ENCODE measurements around the gene GPR137B. TPM values are rescaled to one million over a fixed set of nuclear protein-coding genes. Genes with fewer than 3 reads are reported as not detected.
A peak's percentile ranks its signal among the peaks of the same experiment; 100 is the strongest.

Gene GPR137B
- total RNA-seq, 1 experiment from 2014 or later, result 11.4 TPM

- H3K36me3 ChIP-seq (ENCODE audit: control insufficient read depth in 1 of 2, insufficient read depth in 2 of 2, low read length in 2 of 2), result no peaks in the 10 kb centered on the region
- no TSS peak for BruUV-seq (replicated peaks)
Measured at GRCh38 chr1:236137285-236137852, 5.0 kb upstream of the GPR137B start.

DNA sequence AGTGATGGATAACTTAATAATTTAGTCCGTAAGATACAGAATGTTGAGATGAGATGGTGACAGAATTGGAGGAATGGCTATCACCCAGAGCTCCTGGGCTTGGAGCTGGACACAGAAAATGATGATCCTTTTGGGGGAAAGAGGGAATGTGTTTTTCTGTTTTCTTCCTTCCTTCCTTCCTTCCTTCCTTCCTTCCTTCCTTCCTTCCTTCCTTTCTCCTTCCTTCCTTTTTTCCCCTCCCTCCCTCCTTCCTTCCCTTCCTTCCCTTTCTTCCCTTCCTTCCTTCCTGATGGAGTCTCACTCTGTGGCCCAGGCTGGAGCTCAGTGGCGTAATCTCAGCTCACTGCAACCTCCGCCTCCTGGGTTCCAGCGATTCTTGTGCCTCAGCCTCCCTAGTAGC, 2.8 kb upstream of the GPR137B start:
- CTCF ChIA-PET, result no interaction called here
- H3K9me2 ChIP-seq (ENCODE audit: insufficient read depth), result 0 out of 2 replicates have a peak, but pooled peaks cover 3% of the 10 kb centered on the region
- H3K27ac ChIP-seq (ENCODE audit: low read depth, low read length), result no peak overlapping the region
- POLR2A ChIA-PET, result no interaction called here
- ATAC-seq (no peak), DNase-seq (ENCODE audit: low read depth, low spot score) (no peak)
- H3K4me3 ChIP-seq (replicated peaks in 1 of 2; ENCODE audit: low read depth in 1 of 2, low read length in 2 of 2), result no peak overlapping the region
- peaks cover 11 to 22% of the 10 kb centered on the region in 2 experiments for H3K4me1 ChIP-seq (ENCODE audit: control insufficient read depth in 1 of 2, insufficient read depth in 2 of 2, low read length in 2 of 2)
- intact Hi-C loops (cut with micrococcal nuclease), result no loop called here
- no peaks in the 10 kb centered on the region for H4K20me1 ChIP-seq (ENCODE audit: insufficient read depth)
- TF ChIP-seq, protein P1, sequence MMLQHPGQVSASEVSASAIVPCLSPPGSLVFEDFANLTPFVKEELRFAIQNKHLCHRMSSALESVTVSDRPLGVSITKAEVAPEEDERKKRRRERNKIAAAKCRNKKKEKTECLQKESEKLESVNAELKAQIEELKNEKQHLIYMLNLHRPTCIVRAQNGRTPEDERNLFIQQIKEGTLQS (IDR thresholded peaks at IDR 0.05), result no peak
- no peak for TF ChIP-seq CBX3 (IDR thresholded peaks at IDR 0.05; ENCODE audit: low read depth)
- TF ChIP-seq, protein P2, sequence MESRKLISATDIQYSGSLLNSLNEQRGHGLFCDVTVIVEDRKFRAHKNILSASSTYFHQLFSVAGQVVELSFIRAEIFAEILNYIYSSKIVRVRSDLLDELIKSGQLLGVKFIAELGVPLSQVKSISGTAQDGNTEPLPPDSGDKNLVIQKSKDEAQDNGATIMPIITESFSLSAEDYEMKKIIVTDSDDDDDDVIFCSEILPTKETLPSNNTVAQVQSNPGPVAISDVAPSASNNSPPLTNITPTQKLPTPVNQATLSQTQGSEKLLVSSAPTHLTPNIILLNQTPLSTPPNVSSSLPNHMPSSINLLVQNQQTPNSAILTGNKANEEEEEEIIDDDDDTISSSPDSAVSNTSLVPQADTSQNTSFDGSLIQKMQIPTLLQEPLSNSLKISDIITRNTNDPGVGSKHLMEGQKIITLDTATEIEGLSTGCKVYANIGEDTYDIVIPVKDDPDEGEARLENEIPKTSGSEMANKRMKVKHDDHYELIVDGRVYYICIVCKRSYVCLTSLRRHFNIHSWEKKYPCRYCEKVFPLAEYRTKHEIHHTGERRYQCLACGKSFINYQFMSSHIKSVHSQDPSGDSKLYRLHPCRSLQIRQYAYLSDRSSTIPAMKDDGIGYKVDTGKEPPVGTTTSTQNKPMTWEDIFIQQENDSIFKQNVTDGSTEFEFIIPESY (IDR thresholded peaks at IDR 0.05; ENCODE audit: extremely low read depth, insufficient replicate concordance, low read length), result no peak
- no peak for TF ChIP-seq SP1 (IDR thresholded peaks at IDR 0.05; ENCODE audit: low read depth)
- no peak for TF ChIP-seq ZFX (IDR thresholded peaks at IDR 0.05)
- no peaks in the 10 kb centered on the region for H3K79me2 ChIP-seq (ENCODE audit: insufficient read depth, low read length)
- H3K36me3 ChIP-seq (ENCODE audit: control insufficient read depth in 1 of 2, insufficient read depth in 2 of 2, low read length in 2 of 2), result no peaks in the 10 kb centered on the region
- H3K9me3 ChIP-seq (ENCODE audit: control insufficient read depth in 1 of 2, insufficient read depth in 1 of 2, low read depth in 1 of 2, low read length in 2 of 2), result no peaks in the 10 kb centered on the region
- H3K4me2 ChIP-seq (ENCODE audit: low read length), result no peak overlapping the region
- BruUV-seq (replicated peaks), result no TSS peak
- no peak overlapping the region for H3K9ac ChIP-seq (ENCODE audit: low read length)
- peaks cover 11% of the 10 kb centered on the region; the same call in 1 of the 2 replicates for H3K27me3 ChIP-seq (ENCODE audit: insufficient read depth, low read length)
- H2AFZ ChIP-seq (ENCODE audit: low read depth, low read length, poor library complexity, severe bottlenecking), result no peak overlapping the region
- RAD21 ChIA-PET (ENCODE audit: low non-redundant PET in 1 of 2, low total read pairs in 2 of 2, uncharacterized antibody in 2 of 2, unreplicated experiment in 2 of 2), result interaction anchor here in 1 of 2 experiments (0.7 kb wide), 1 partner anchor 33 kb away, joined by 5 read pairs; no protein-coding TSS in a partner anchor

More at GRCh38 chr1:236137285-236137852, 5.0 kb upstream of the GPR137B start:
- ChIA-PET CTCF (interaction anchor here (1.0 to 1.5 kb wide), 4 partner anchors 10 to 29 kb away, joined by 3 to 4 read pairs (median 3); no protein-coding TSS in a partner anchor), RAD21 (ENCODE audit: low non-redundant PET in 1 of 2, low total read pairs in 2 of 2, uncharacterized antibody in 2 of 2, unreplicated experiment in 2 of 2) (no interaction called here), POLR2A (no interaction called here)
- DNase-seq (ENCODE audit: low read depth, low spot score), result peak; percentile 8
- no peak overlapping the region for H2AFZ ChIP-seq (ENCODE audit: low read depth, low read length, poor library complexity, severe bottlenecking)
- peaks cover 11% of the 10 kb centered on the region; the same call in 1 of the 2 replicates for H3K27me3 ChIP-seq (ENCODE audit: insufficient read depth, low read length)
- no peaks in the 10 kb centered on the region for H4K20me1 ChIP-seq (ENCODE audit: insufficient read depth)
- ATAC-seq, result peak; percentile 33; the same call in 1 of the 2 replicates
- H3K4me2 ChIP-seq (ENCODE audit: low read length), result no peak overlapping the region
- intact Hi-C loops (cut with micrococcal nuclease), result no loop called here
- no peak for TF ChIP-seq YY1 (IDR thresholded peaks at IDR 0.05; ENCODE audit: extremely low read depth, insufficient replicate concordance, low read depth, low read length)
- TF ChIP-seq, protein P3, sequence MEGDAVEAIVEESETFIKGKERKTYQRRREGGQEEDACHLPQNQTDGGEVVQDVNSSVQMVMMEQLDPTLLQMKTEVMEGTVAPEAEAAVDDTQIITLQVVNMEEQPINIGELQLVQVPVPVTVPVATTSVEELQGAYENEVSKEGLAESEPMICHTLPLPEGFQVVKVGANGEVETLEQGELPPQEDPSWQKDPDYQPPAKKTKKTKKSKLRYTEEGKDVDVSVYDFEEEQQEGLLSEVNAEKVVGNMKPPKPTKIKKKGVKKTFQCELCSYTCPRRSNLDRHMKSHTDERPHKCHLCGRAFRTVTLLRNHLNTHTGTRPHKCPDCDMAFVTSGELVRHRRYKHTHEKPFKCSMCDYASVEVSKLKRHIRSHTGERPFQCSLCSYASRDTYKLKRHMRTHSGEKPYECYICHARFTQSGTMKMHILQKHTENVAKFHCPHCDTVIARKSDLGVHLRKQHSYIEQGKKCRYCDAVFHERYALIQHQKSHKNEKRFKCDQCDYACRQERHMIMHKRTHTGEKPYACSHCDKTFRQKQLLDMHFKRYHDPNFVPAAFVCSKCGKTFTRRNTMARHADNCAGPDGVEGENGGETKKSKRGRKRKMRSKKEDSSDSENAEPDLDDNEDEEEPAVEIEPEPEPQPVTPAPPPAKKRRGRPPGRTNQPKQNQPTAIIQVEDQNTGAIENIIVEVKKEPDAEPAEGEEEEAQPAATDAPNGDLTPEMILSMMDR (IDR thresholded peaks at IDR 0.05 in 2 of 3, conservative IDR thresholded peaks at IDR 0.05 in 1 of 3; ENCODE audit: borderline replicate concordance in 1 of 3, insufficient read depth in 1 of 3, low read depth in 2 of 3, low read length in 2 of 3), result peak; percentile 3 to 53 (median 21); a peak in 3 of 6 replicates
- TF ChIP-seq RAD21 (IDR thresholded peaks at IDR 0.05; ENCODE audit: low read depth), result peak; percentile 17; the same call in 1 of the 2 replicates
- peaks cover 2 to 11% of the 10 kb centered on the region in 2 experiments for H3K4me1 ChIP-seq (ENCODE audit: control insufficient read depth in 1 of 2, insufficient read depth in 2 of 2, low read length in 2 of 2)
- no peaks in the 10 kb centered on the region for H3K9me3 ChIP-seq (ENCODE audit: control insufficient read depth in 1 of 2, insufficient read depth in 1 of 2, low read depth in 1 of 2, low read length in 2 of 2)
- no peak overlapping the region for H3K27ac ChIP-seq (ENCODE audit: low read depth, low read length)
- 0 out of 2 replicates have a peak, but pooled peaks cover 3% of the 10 kb centered on the region for H3K9me2 ChIP-seq (ENCODE audit: insufficient read depth)
- H3K4me3 ChIP-seq (replicated peaks in 1 of 2; ENCODE audit: low read depth in 1 of 2, low read length in 2 of 2), result no peak overlapping the region
- no peak overlapping the region for H3K9ac ChIP-seq (ENCODE audit: low read length)
- no peaks in the 10 kb centered on the region for H3K79me2 ChIP-seq (ENCODE audit: insufficient read depth, low read length)

All from HCT116 (cell line).